ENCODE results near the gene PFDN2. TPM values are rescaled to one million over a fixed set of nuclear protein-coding genes. Genes with fewer than 3 reads are reported as not detected.

Gene PFDN2
- total and polyA plus RNA-seq, 2 experiments from 2014 or later, result 35.9 to 121 TPM

- no peak overlapping the region for H2AFZ ChIP-seq
- no peak overlapping the region for H3K27ac ChIP-seq
- no peaks in the 10 kb centered on the region for H4K20me1 ChIP-seq (ENCODE audit: insufficient read depth)
- H3K9me2 ChIP-seq (ENCODE audit: insufficient read depth), result no peaks in the 10 kb centered on the region
- H3K9ac ChIP-seq, result no peak overlapping the region
- no peaks in the 10 kb centered on the region for H3K9me3 ChIP-seq (ENCODE audit: low read depth)
- no peaks in the 10 kb centered on the region for H3K4me1 ChIP-seq (ENCODE audit: insufficient read depth)
- in situ Hi-C loops (cut with MboI), result no loop called here
- H3K79me2 ChIP-seq (ENCODE audit: insufficient read depth), result no peaks in the 10 kb centered on the region
- no peak for TF ChIP-seq EZH2 (IDR thresholded peaks at IDR 0.05; ENCODE audit: insufficient read depth, poor library complexity, severe bottlenecking)
- no peak for TF ChIP-seq EZH2phosphoT487 (IDR thresholded peaks at IDR 0.05; ENCODE audit: insufficient read depth, low read depth)
- no peaks in the 10 kb centered on the region for H3F3A ChIP-seq (ENCODE audit: insufficient read depth)
- no peak overlapping the region for H3K4me2 ChIP-seq (ENCODE audit: unreplicated experiment)
- H3K36me3 ChIP-seq (ENCODE audit: low read depth), result no peaks in the 10 kb centered on the region
- H3K4me3 ChIP-seq, result no peak overlapping the region
- DNase-seq, result no peak
- H3K27me3 ChIP-seq (replicated peaks; ENCODE audit: insufficient read depth), result no peaks in the 10 kb centered on the region
- WGBS, 2 experiments (ENCODE audit: low coverage in 1 of 2, low lambda C conversion rate in 2 of 2, missing lambda C conversion rate in 2 of 2), result 72 to 73% methylated on average over 7 of the region's 7 CpGs
Observed at GRCh38 chr1:161073474-161074121, 44.2 kb downstream of the PFDN2 start.

GRCh38 chr1:161072751-161073449, 44.9 kb downstream of the PFDN2 start:
- Histone ChIP-seq H3K79me2 (ENCODE audit: insufficient read depth) (no peaks in the 10 kb centered on the region), H3K9ac (no peak overlapping the region), H3K27ac (no peak overlapping the region), H3K9me3 (ENCODE audit: low read depth) (no peaks in the 10 kb centered on the region), H3K4me3 (no peak overlapping the region), H3K27me3 (replicated peaks; ENCODE audit: insufficient read depth) (no peaks in the 10 kb centered on the region), H3K9me2 (ENCODE audit: insufficient read depth) (no peaks in the 10 kb centered on the region), H4K20me1 (ENCODE audit: insufficient read depth) (no peaks in the 10 kb centered on the region), H2AFZ (no peak overlapping the region), H3K4me1 (ENCODE audit: insufficient read depth) (no peaks in the 10 kb centered on the region), H3F3A (ENCODE audit: insufficient read depth) (no peaks in the 10 kb centered on the region), H3K4me2 (ENCODE audit: unreplicated experiment) (no peak overlapping the region), H3K36me3 (ENCODE audit: low read depth) (no peaks in the 10 kb centered on the region)
- 88 to 89% methylated on average over 19 of the region's 19 CpGs for WGBS, 2 experiments (ENCODE audit: low coverage in 1 of 2, low lambda C conversion rate in 2 of 2, missing lambda C conversion rate in 2 of 2)
- no peak for DNase-seq
- no peak for TF ChIP-seq EZH2phosphoT487 (IDR thresholded peaks at IDR 0.05; ENCODE audit: insufficient read depth, low read depth)
- TF ChIP-seq EZH2 (IDR thresholded peaks at IDR 0.05; ENCODE audit: insufficient read depth, poor library complexity, severe bottlenecking), result no peak
- in situ Hi-C loops (cut with MboI), result no loop called here

GRCh38 chr1:161071886-161072371, 45.9 kb downstream of the PFDN2 start:
- peak; percentile 79 for DNase-seq
- Histone ChIP-seq H3K79me2 (ENCODE audit: insufficient read depth) (no peaks in the 10 kb centered on the region), H3K4me1 (ENCODE audit: insufficient read depth) (no peaks in the 10 kb centered on the region), H3K27me3 (replicated peaks; ENCODE audit: insufficient read depth) (no peaks in the 10 kb centered on the region), H4K20me1 (ENCODE audit: insufficient read depth) (no peaks in the 10 kb centered on the region), H3K9ac (no peak overlapping the region), H3K27ac (no peak overlapping the region), H3K9me2 (ENCODE audit: insufficient read depth) (no peaks in the 10 kb centered on the region), H3K4me3 (no peak overlapping the region), H3K4me2 (ENCODE audit: unreplicated experiment) (no peak overlapping the region), H3K9me3 (ENCODE audit: low read depth) (no peaks in the 10 kb centered on the region), H2AFZ (no peak overlapping the region), H3K36me3 (ENCODE audit: low read depth) (no peaks in the 10 kb centered on the region), H3F3A (ENCODE audit: insufficient read depth) (no peaks in the 10 kb centered on the region)
- WGBS, 2 experiments (ENCODE audit: low coverage in 1 of 2, low lambda C conversion rate in 2 of 2, missing lambda C conversion rate in 2 of 2), result 59 to 63% methylated on average over 9 of the region's 9 CpGs
- in situ Hi-C loops (cut with MboI), result no loop called here
- TF ChIP-seq EZH2 (IDR thresholded peaks at IDR 0.05; ENCODE audit: insufficient read depth, poor library complexity, severe bottlenecking), result no peak
- TF ChIP-seq EZH2phosphoT487 (IDR thresholded peaks at IDR 0.05; ENCODE audit: insufficient read depth, low read depth), result no peak

GRCh38 chr1:161070761-161071160, 47.1 kb downstream of the PFDN2 start:
- no peak overlapping the region for H3K9ac ChIP-seq
- no peaks in the 10 kb centered on the region for H3K27me3 ChIP-seq (replicated peaks; ENCODE audit: insufficient read depth)
- no peak overlapping the region for H3K4me2 ChIP-seq (ENCODE audit: unreplicated experiment)
- H3K4me3 ChIP-seq, result no peak overlapping the region
- H4K20me1 ChIP-seq (ENCODE audit: insufficient read depth), result no peaks in the 10 kb centered on the region
- DNase-seq, result no peak
- no peaks in the 10 kb centered on the region for H3K9me3 ChIP-seq (ENCODE audit: low read depth)
- no peak overlapping the region for H3K27ac ChIP-seq
- no peaks in the 10 kb centered on the region for H3K9me2 ChIP-seq (ENCODE audit: insufficient read depth)
- TF ChIP-seq EZH2phosphoT487 (IDR thresholded peaks at IDR 0.05; ENCODE audit: insufficient read depth, low read depth) (no peak), EZH2 (IDR thresholded peaks at IDR 0.05; ENCODE audit: insufficient read depth, poor library complexity, severe bottlenecking) (no peak)
- H2AFZ ChIP-seq, result no peak overlapping the region
- H3F3A ChIP-seq (ENCODE audit: insufficient read depth), result no peaks in the 10 kb centered on the region
- 83 to 90% methylated on average over 4 of the region's 4 CpGs for WGBS, 2 experiments (ENCODE audit: low coverage in 1 of 2, low lambda C conversion rate in 2 of 2, missing lambda C conversion rate in 2 of 2)
- H3K4me1 ChIP-seq (ENCODE audit: insufficient read depth), result no peaks in the 10 kb centered on the region
- in situ Hi-C loops (cut with MboI), result no loop called here
- no peaks in the 10 kb centered on the region for H3K79me2 ChIP-seq (ENCODE audit: insufficient read depth)
- H3K36me3 ChIP-seq (ENCODE audit: low read depth), result no peaks in the 10 kb centered on the region
